ENCODE results near the gene CARS1. TPM values are rescaled to one million over a fixed set of nuclear protein-coding genes. Genes with fewer than 3 reads are reported as not detected.

CARS1 gene
- 35.7 TPM for total RNA-seq

GRCh38 chr11:3057069-3057963 lies at the start of gene CARS1:
CARS1 (minus strand) TSS chr11:3057423; CDS start chr11:3057367, 56 bp downstream.
- DNase-seq = peak; percentile 92

GRCh38 chr11:3105791-3106735 lies 48.8 kb upstream of the CARS1 start:
- no peak for DNase-seq

DNA sequence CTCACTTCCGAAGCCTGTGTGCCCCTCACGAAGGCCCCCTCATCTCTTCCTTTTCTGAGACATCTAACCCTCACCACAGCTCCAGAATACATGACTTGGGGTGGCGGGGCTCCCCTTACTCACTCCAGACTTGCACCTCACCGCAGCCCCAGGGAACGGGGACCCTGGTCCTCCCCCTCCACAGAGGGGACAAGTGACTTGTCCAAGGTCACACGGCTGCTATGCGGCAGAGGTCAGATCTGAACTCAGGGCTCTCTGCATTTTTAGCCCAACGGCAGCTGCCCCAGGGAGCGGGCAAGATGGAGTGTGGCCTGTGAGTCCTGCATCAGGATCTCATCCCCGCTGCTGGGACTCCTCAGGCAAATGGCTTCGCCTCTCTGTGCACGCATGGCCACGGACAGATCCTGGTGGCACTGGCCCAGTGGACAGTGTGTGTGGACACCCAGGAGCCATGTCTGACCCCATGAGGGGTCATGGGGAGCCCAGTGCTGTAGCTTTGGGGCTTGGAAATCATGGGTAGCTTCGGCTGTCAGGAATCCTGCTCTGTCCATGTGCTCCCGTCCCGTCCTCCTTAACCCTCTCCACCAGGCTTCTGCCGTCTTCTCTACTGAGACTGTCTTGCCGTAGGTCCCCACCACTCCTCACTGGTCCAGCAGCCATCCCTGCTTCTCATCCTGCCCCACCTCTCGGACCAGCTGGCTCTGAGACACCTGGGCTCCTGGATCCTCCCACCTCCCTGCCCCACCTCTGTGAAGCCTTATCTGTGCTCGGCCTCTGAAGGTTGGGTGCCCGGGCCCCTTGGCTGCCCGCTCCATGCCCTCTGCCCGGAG lies 48.0 kb upstream of the CARS1 start:
- no peak for DNase-seq

- no peak for DNase-seq
Measured at GRCh38 chr11:3104051-3104714, 47.0 kb upstream of the CARS1 start.

GRCh38 chr11:3103076-3103475 lies 45.9 kb upstream of the CARS1 start:
- no peak for DNase-seq

GRCh38 chr11:3102641-3102921 lies 45.4 kb upstream of the CARS1 start:
- no peak for DNase-seq

- DNase-seq = no peak
Measured at GRCh38 chr11:3101921-3102640, 44.9 kb upstream of the CARS1 start.

- no peak for DNase-seq
Measured at GRCh38 chr11:3099178-3099577, 42.0 kb upstream of the CARS1 start.

GRCh38 chr11:3096909-3097530 lies 39.8 kb upstream of the CARS1 start:
- DNase-seq = no peak

DNA sequence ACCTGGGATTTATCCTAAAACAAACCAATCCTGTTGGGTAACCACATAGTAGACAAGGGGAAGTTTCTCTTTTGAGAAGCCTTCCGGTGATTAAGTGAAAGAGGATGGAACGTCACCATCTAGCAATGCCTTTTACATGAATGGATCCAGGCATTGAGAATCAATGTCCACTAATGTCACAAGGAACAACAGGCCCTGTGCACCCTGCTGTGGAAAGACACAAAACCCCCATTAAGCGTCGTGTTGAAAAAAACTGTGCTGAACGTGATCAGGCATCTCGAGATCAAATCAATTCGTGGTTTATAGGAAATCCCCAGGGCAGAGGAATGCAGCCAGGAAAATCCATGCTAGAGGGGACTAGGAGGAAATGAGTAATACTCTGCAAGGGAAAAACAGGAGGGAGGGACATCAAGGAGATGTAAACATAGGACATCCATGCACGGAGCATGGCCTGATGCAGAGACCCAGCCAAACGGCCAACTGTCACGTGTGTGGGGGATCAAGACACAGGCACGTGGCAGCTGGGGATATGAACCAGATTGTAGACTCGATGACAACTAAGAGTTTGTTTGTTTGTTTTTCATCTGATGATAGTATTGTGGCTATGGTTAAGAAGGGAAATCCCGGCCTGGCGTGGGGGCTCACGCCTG lies 38.6 kb upstream of the CARS1 start:
- DNase-seq = no peak

- no peak for DNase-seq
Measured at GRCh38 chr11:3094223-3094824, 37.1 kb upstream of the CARS1 start.

DNA sequence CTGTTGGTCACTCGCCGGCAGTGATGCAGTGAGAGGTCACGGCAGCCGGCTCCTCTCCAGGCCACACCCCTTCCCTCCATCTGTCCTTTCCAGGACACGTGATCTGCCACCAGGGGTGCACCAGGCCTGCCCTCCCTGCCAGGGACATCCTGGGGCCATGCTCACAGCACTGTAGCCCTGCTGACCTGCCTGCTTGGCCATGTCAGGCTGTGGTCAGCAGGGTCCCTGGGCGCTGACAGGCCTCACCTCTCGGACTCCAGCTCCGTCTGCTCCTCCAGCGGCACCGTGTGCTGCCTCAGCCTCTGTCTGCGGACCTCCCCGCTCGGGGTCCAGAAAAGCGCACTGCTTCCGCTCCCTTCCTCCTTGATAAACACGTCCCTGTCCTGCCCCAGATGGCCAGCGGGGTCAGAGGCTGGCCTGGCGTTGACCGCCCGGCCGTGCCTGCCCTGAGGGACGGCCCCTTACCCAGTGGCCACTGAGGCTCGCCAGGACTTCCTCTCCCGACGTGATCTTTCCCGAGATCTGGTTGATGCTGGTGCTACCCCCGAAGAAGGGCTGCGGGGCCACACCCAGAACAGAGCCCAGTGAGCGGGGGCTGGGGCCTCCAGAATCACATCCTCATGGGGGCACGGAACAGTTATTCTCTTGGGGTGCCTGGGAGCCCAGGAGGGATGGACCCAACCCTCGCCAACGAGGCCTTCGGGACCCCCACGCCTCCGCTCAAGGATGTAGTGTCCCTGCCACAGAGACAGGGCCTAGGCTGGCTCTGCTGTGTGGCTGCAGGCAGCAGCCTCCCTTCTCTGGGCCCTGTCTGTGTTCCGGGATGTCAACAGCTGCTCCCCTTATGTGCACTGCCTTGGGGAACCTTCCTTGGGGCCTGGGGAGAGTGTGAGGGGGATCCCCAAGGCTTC lies 36.3 kb upstream of the CARS1 start:
- DNase-seq = no peak

- no peak for DNase-seq
Measured at GRCh38 chr11:3092603-3093141, 35.4 kb upstream of the CARS1 start.

- peak; percentile 43 for DNase-seq
Measured at GRCh38 chr11:3091846-3092602, 34.8 kb upstream of the CARS1 start.

DNA sequence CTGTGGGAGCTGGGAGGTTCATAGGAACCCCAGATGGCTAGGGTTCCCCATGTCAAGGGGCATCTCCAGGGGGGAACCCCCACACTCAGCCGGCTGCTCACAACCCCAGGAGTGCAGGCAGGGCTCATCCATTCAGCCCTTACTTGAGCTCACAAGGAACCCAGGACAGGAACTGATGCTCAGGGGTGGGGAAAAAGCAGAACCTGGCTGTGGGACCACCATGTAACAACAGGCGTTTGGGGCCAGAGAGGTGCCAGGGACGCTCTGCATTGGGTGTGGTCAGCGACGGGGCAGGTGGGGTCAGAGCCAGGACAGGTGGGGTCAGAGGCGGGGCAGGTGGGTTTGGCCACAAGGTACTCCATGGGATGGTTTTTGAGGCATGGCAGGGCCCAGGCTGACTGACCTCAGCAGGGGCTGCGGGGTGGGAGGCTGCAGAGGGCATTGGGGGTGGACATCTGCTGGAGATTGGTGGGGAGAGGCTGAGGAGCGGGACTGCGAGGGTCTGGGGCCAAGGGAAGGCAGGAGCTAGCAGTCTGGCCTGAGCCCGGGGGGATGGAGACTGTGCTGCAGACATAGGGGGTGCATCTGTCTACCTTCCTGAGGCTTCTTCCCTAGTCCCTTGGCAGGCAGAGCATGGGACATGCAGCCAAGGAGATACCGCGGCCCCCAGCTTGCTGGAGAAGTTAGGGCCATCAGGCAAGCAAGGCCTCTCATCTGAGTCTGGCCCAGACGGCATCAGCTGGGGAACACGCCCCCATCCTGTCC lies 34.0 kb upstream of the CARS1 start:
- no peak for DNase-seq

- no peak for DNase-seq
Measured at GRCh38 chr11:3090096-3090901, 33.1 kb upstream of the CARS1 start.
